Mesendoderm (in vitro differentiated cells): ENCODE data around the gene PON3.
"Not testable (repeated sequence)": the region's sequence is repeated elsewhere in the genome, so short reads cannot be mapped to it uniquely, and the experiment has no call there.

Experiments used
- DNase-seq: peaks from one replicate; pipeline ENCODE4 v3.0.0; 2013
- H2AK5ac ChIP-seq: 2 replicates; pipeline ENCODE4 v1.6.1; 2013; ENCODE audit warnings: low read length, inconsistent platforms
- H2BK120ac ChIP-seq: 2 replicates; pipeline ENCODE4 v1.6.1; 2013; ENCODE audit warnings: low read depth, mild to moderate bottlenecking, low read length, moderate library complexity, mixed read lengths
- H2BK15ac ChIP-seq: replicated peaks from 2 replicates; pipeline ENCODE4 v1.6.1; 2013; ENCODE audit warnings: low read depth, mild to moderate bottlenecking, moderate library complexity
- H2BK5ac ChIP-seq: 2 replicates; pipeline ENCODE4 v1.6.1; 2013; ENCODE audit warnings: low read length, inconsistent platforms
- H3K18ac ChIP-seq: 2 replicates; pipeline ENCODE4 v1.6.1; 2013; ENCODE audit warnings: mild to moderate bottlenecking, low read length, mixed read lengths
- H3K23ac ChIP-seq: one replicate; pipeline ENCODE4 v1.6.1; 2013; ENCODE audit warnings: low read length
- H3K27ac ChIP-seq: 2 replicates; pipeline ENCODE4 v1.5.1; 2013; ENCODE audit warnings: low read depth, mild to moderate bottlenecking, inconsistent platforms, low read length, moderate library complexity
- H3K27me3 ChIP-seq: 2 replicates; pipeline ENCODE4 v1.6.1; 2013; ENCODE audit warnings: low read length, control low read depth, mild to moderate bottlenecking, inconsistent platforms; ENCODE audit not compliant: insufficient read depth, poor library complexity
- H3K36me3 ChIP-seq: 2 replicates; pipeline ENCODE4 v1.6.1; 2013; ENCODE audit warnings: low read length, inconsistent platforms; ENCODE audit not compliant: control insufficient read depth, insufficient read depth
- H3K4ac ChIP-seq: one replicate; pipeline ENCODE4 v1.6.1; 2013; ENCODE audit warnings: low read depth, mild to moderate bottlenecking, low read length, moderate library complexity
- H3K4me1 ChIP-seq: 2 replicates; pipeline ENCODE4 v1.6.1; 2013; ENCODE audit warnings: low read depth, low read length, inconsistent platforms; ENCODE audit not compliant: control insufficient read depth
- H3K4me2 ChIP-seq: 2 replicates; pipeline ENCODE4 v1.6.1; 2013; ENCODE audit warnings: low read length
- H3K4me3 ChIP-seq: 2 replicates; pipeline ENCODE4 v1.5.1; 2013; ENCODE audit warnings: mild to moderate bottlenecking, low read length
- H3K56ac ChIP-seq: one replicate; pipeline ENCODE4 v1.6.1; 2013; ENCODE audit warnings: low read length
- H3K79me1 ChIP-seq: 2 replicates; pipeline ENCODE4 v1.6.1; 2013; ENCODE audit warnings: low read length, inconsistent platforms
- H3K79me2 ChIP-seq: 2 replicates; pipeline ENCODE4 v1.6.1; 2013; ENCODE audit warnings: mild to moderate bottlenecking, low read length; ENCODE audit not compliant: control insufficient read depth, insufficient read depth
- H3K9ac ChIP-seq: 2 replicates; pipeline ENCODE4 v1.6.1; 2013; ENCODE audit warnings: low read length, inconsistent platforms
- H4K5ac ChIP-seq: one replicate; pipeline ENCODE4 v1.6.1; 2013; ENCODE audit warnings: low read length
- H4K8ac ChIP-seq: one replicate; pipeline ENCODE4 v1.6.1; 2013; ENCODE audit warnings: low read depth, mild to moderate bottlenecking, control low read depth, low read length, moderate library complexity
- WGBS: extraction: QIAGEN DNeasy Blood & Tissue Kit; methylation state at CpG from one replicate; pipeline ENCODE4 v1.1.7; 2013; ENCODE audit warnings: low lambda C conversion rate, missing lambda C conversion rate; ENCODE audit not compliant: insufficient coverage; ENCODE audit errors: extremely low coverage; 5-methylcytosine and 5-hydroxymethylcytosine counted together

Gene PON3

GRCh38 chr7:95397381-95397780 lies 1.2 kb upstream of the PON3 start:
- Histone ChIP-seq H3K4me2 (no peak overlapping the region), H3K9ac (no peak overlapping the region), H3K27ac (no peak overlapping the region), H3K27me3 (no peaks in the 10 kb centered on the region), H4K8ac (no peak overlapping the region), H3K4ac (no peak overlapping the region), H2BK120ac (no peak overlapping the region), H3K4me1 (no peaks in the 10 kb centered on the region), H3K18ac (no peak overlapping the region), H2BK15ac (no peak overlapping the region), H2BK5ac (no peak overlapping the region), H3K36me3 (no peaks in the 10 kb centered on the region), H2AK5ac (no peak overlapping the region), H3K79me1 (no peaks in the 10 kb centered on the region), H3K56ac (no peak overlapping the region), H3K79me2 (no peaks in the 10 kb centered on the region), H3K23ac (no peak overlapping the region), H4K5ac (no peak overlapping the region), H3K4me3 (no peak overlapping the region)
- no peak for DNase-seq
- WGBS: no CpG with 5 or more reads among the region's 3 CpGs

GRCh38 chr7:95395755-95396135 lies 430 bp downstream of the PON3 start:
- no peaks in the 10 kb centered on the region for H3K79me1 ChIP-seq
- no peak overlapping the region for H3K4me3 ChIP-seq
- no peak overlapping the region for H3K4ac ChIP-seq
- no peaks in the 10 kb centered on the region for H3K27me3 ChIP-seq
- H3K56ac ChIP-seq: no peak overlapping the region
- H3K79me2 ChIP-seq: no peaks in the 10 kb centered on the region
- H2BK15ac ChIP-seq: no peak overlapping the region
- no peak overlapping the region for H2AK5ac ChIP-seq
- H3K9ac ChIP-seq: no peak overlapping the region
- H2BK120ac ChIP-seq: no peak overlapping the region
- H3K27ac ChIP-seq: no peak overlapping the region
- H4K8ac ChIP-seq: no peak overlapping the region
- H3K18ac ChIP-seq: no peak overlapping the region
- WGBS: no CpG with 5 or more reads among the region's 11 CpGs
- no peaks in the 10 kb centered on the region for H3K36me3 ChIP-seq
- no peak overlapping the region for H3K4me2 ChIP-seq
- H4K5ac ChIP-seq: no peak overlapping the region
- H3K4me1 ChIP-seq: no peaks in the 10 kb centered on the region
- no peak overlapping the region for H2BK5ac ChIP-seq
- no peak overlapping the region for H3K23ac ChIP-seq
- DNase-seq: no peak

- Histone ChIP-seq H3K9ac (no peak overlapping the region), H3K27me3 (no peaks in the 10 kb centered on the region), H2BK5ac (no peak overlapping the region), H4K5ac (no peak overlapping the region), H2AK5ac (no peak overlapping the region), H3K36me3 (no peaks in the 10 kb centered on the region), H3K4me3 (no peak overlapping the region), H4K8ac (no peak overlapping the region), H3K4me1 (no peaks in the 10 kb centered on the region), H3K79me1 (no peaks in the 10 kb centered on the region), H3K4ac (no peak overlapping the region), H3K4me2 (no peak overlapping the region), H3K27ac (no peak overlapping the region), H3K18ac (no peak overlapping the region), H2BK15ac (no peak overlapping the region), H3K23ac (no peak overlapping the region), H3K56ac (no peak overlapping the region), H3K79me2 (no peaks in the 10 kb centered on the region), H2BK120ac (no peak overlapping the region)
- peak; percentile 18 for DNase-seq
- WGBS: no CpG with 5 or more reads among the region's 3 CpGs
Measured at GRCh38 chr7:95394370-95394769, 1.8 kb downstream of the PON3 start.

DNA sequence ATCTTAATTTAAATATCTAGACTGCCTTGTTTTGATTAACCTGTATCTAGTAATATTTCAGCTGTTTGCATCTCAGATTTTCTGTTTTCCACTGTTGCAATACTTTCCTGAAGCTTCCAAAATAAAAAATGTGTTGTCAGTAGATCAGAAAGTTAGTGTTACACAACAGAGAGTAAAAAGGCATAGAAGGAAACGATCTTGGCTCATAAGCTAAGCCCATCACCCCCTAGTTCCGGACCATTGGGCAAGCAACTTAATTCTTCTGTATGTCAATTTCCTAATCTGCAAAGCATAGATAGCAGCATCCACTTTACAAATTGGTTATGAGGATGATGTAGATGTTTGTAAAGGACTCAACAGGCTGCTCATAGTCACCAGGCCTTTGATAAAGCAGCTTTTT lies 4.4 kb downstream of the PON3 start:
- no peak overlapping the region for H3K27ac ChIP-seq
- H3K23ac ChIP-seq: no peak overlapping the region
- no peak for DNase-seq
- no peaks in the 10 kb centered on the region for H3K79me2 ChIP-seq
- H3K27me3 ChIP-seq: no peaks in the 10 kb centered on the region
- H3K18ac ChIP-seq: no peak overlapping the region
- H3K4me3 ChIP-seq: no peak overlapping the region
- no peak overlapping the region for H3K4ac ChIP-seq
- no peak overlapping the region for H4K5ac ChIP-seq
- H3K9ac ChIP-seq: no peak overlapping the region
- WGBS: no CpG with 5 or more reads among the region's 2 CpGs
- no peak overlapping the region for H2AK5ac ChIP-seq
- no peak overlapping the region for H2BK120ac ChIP-seq
- no peaks in the 10 kb centered on the region for H3K36me3 ChIP-seq
- no peak overlapping the region for H2BK15ac ChIP-seq
- no peak overlapping the region for H2BK5ac ChIP-seq
- H3K4me1 ChIP-seq: no peaks in the 10 kb centered on the region
- H3K79me1 ChIP-seq: no peaks in the 10 kb centered on the region
- no peak overlapping the region for H3K56ac ChIP-seq
- H3K4me2 ChIP-seq: no peak overlapping the region
- no peak overlapping the region for H4K8ac ChIP-seq

GRCh38 chr7:95389516-95389915 lies 6.7 kb downstream of the PON3 start:
- no peak overlapping the region for H2BK120ac ChIP-seq
- H3K9ac ChIP-seq: no peak overlapping the region
- no peak for DNase-seq
- H3K4me3 ChIP-seq: no peak overlapping the region
- no peak overlapping the region for H2BK15ac ChIP-seq
- no peak overlapping the region for H3K18ac ChIP-seq
- no peaks in the 10 kb centered on the region for H3K4me1 ChIP-seq
- no peak overlapping the region for H3K4me2 ChIP-seq
- no peak overlapping the region for H2AK5ac ChIP-seq
- no peaks in the 10 kb centered on the region for H3K79me2 ChIP-seq
- H4K5ac ChIP-seq: no peak overlapping the region
- H4K8ac ChIP-seq: no peak overlapping the region
- H3K27me3 ChIP-seq: no peaks in the 10 kb centered on the region
- no peak overlapping the region for H3K4ac ChIP-seq
- no CpG with 5 or more reads among the region's 7 CpGs for WGBS
- no peaks in the 10 kb centered on the region for H3K79me1 ChIP-seq
- H3K56ac ChIP-seq: no peak overlapping the region
- no peak overlapping the region for H3K27ac ChIP-seq
- no peak overlapping the region for H2BK5ac ChIP-seq
- no peaks in the 10 kb centered on the region for H3K36me3 ChIP-seq
- no peak overlapping the region for H3K23ac ChIP-seq

GRCh38 chr7:95379457-95379856 lies 16.7 kb downstream of the PON3 start:
- WGBS: no CpG with 5 or more reads among the region's 10 CpGs
- H2BK5ac ChIP-seq, H2BK120ac ChIP-seq, H4K5ac ChIP-seq, H3K27me3 ChIP-seq, H3K27ac ChIP-seq, H3K18ac ChIP-seq, H3K56ac ChIP-seq, H3K79me1 ChIP-seq, H2BK15ac ChIP-seq, H3K9ac ChIP-seq, H3K79me2 ChIP-seq, H3K4ac ChIP-seq, H2AK5ac ChIP-seq, H3K4me1 ChIP-seq, DNase-seq, H3K4me3 ChIP-seq, H4K8ac ChIP-seq, H3K23ac ChIP-seq, H3K4me2 ChIP-seq, H3K36me3 ChIP-seq: not testable (repeated sequence)
